ENCODE measurements around the gene PMS1.

- TF ChIP-seq, protein P1, sequence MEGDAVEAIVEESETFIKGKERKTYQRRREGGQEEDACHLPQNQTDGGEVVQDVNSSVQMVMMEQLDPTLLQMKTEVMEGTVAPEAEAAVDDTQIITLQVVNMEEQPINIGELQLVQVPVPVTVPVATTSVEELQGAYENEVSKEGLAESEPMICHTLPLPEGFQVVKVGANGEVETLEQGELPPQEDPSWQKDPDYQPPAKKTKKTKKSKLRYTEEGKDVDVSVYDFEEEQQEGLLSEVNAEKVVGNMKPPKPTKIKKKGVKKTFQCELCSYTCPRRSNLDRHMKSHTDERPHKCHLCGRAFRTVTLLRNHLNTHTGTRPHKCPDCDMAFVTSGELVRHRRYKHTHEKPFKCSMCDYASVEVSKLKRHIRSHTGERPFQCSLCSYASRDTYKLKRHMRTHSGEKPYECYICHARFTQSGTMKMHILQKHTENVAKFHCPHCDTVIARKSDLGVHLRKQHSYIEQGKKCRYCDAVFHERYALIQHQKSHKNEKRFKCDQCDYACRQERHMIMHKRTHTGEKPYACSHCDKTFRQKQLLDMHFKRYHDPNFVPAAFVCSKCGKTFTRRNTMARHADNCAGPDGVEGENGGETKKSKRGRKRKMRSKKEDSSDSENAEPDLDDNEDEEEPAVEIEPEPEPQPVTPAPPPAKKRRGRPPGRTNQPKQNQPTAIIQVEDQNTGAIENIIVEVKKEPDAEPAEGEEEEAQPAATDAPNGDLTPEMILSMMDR (IDR thresholded peaks at IDR 0.05) = no peak
- TF ChIP-seq EZH2phosphoT487 (IDR thresholded peaks at IDR 0.05; ENCODE audit: borderline replicate concordance, low read depth) (no peak), RCOR1 (IDR thresholded peaks at IDR 0.05; ENCODE audit: low read length) (no peak)
Observed at GRCh38 chr2:189876271-189876670, 92.0 kb downstream of the PMS1 start.
